GM19193 (cell line): Measurements from ENCODE around the gene HDAC1.

ENCODE experiments used
- POLR2A ChIP-seq: IDR thresholded peaks from 4 replicates; pipeline ENCODE4 v1.6.1; 2011; ENCODE audit not compliant: insufficient read depth, insufficient read length; ENCODE audit errors: extremely low read depth

Gene HDAC1

GRCh38 chr1:32349211-32349708, 57.4 kb downstream of the HDAC1 start:
- no peak for TF ChIP-seq POLR2A

GRCh38 chr1:32350785-32351398, 59.0 kb downstream of the HDAC1 start:
- peak; percentile 54 for TF ChIP-seq POLR2A

DNA sequence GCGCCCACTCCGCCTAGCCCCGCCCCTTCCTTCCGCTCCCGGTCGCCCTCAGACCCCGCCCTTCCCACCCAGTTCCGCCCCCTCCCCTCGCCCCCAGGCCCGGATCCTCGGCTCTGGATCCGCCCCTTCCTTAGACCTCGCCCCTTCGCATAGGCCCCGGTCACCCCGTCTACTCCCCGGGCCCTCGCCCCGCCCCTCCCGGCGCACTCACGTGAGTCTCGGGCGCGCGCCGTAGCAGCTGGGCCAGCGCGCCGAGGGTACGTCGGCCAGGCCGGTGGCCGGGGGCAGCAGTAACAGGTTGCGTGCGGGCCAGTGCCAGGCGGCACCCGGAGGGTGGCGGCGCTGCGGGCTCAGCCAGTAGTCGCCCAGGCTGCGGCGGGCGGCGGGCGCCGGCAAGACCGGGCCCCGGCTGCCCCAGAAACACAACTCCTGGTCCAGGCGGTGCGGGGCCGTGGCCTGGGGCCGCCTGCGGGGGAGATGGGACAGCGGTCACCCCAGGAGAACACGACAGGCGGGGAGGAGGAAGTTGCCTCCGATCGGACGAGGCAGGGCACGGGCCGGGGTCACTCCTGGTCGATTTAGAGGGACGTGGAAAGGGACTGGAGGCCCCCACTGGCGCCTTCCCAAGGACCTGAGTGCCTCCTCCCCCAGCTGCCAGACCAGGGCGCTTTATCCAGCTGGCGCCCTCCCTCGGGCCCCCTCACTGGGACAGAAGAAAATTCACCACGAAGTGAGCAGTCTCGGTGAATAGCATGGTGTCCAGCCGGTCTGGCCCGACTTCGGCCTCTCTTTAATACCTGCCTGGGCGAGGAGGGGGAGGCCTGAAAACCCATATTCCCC, 59.7 kb downstream of the HDAC1 start:
- peak; percentile 80 for TF ChIP-seq POLR2A

DNA sequence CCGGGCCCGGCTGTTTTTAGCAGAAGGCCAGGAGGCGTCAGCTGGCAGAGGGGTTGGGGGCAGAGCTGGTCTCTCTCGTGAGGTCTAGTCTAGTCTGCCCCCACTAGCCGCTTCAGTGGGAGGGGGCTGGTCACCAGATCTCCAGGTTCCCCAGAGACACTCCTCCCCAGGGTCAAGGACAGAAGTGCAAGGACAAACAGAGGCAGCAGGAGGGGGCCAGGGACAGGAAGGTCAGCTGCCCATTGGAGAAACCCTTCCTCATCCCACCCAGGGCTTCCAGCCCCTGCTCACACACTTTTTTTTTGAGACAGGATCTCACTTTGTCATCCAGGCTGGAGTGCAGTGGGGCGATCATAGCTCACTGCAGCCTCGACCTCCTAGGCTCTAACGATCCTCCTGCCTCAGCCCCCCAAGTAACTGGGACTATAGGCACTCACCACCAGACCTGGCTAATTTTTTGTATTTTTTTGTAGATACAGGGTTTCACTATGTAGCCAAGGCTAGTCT, 60.4 kb downstream of the HDAC1 start:
- no peak for TF ChIP-seq POLR2A

DNA sequence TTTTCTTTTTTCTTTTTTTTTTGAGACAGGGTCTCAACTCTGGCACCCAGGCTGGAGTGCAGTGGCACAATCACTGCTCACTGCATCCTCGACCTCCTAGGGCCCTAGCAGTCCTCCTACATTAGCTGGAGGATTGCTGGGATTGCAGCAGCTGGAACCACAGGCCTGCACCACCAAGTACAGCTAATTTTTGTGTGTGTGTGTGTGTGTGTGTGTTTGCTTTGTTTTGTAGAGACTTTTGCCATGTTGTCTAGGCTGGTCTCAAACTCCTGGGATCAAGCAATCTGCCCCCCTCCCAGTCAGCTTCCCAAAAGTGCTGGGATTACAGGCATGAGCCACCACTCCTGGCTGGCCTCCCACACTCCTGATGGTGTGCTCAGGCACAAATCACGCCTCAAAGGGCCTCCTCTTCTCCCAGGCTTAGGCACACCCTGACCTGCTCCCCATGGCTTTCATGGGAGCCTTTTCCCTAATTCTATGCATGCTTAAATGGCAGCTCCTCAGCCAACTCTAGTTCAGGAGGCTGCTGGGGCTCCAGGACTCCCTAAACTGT, 61.0 kb downstream of the HDAC1 start:
- TF ChIP-seq POLR2A: no peak

GRCh38 chr1:32353431-32353830, 61.5 kb downstream of the HDAC1 start:
- TF ChIP-seq POLR2A: no peak

DNA sequence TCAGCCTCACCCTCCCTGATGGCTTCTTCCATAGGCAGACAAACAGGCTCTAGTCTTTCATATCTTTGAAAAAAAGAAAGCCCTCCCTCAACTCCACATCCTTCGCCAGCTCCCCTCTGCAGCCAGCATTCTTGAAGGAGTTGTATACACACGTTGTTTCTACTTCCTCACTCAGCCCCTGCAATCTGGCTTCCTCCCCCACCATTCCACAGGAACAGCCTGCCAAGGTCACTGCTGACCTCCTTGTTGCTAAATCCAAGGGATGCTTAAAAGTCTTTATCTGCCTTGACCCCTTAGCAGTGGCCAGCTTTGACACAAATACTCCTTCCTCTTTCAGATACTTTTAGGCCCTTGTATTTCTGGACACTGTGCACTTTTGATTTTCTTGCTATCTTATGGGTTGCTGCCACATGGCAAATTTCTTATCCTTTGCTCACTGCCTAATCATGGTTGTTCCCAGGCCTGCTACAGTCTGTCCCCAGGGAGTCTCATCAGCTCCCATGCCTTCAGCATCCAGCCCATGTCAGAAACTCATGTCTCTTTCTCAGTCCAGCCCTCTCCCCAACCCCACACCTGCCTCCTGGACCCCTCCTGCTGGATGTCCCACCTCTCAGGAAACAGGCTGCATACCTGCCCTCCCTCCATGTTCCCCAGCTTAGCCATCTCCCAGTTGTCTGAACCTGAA, 62.1 kb downstream of the HDAC1 start:
- no peak for TF ChIP-seq POLR2A

DNA sequence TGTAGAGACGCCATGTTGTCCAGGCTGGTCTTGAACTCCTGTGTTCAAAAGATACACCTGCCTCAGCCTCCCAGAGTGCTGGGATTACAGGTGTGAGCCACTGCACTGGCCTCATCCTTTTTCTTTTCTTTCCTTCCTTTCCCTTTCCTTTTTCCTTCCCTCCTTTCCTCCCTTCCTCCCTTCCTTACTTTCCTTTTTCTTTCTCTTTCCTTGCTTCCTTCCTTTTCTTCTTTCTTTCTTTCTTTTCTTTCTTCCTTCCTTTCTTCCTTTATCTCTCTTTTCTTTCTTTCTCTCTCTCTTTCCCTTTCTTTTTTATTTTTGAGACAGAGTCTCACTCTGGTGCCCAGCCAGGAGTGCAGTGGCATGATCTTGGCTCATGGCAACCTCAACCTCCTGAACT, 64.6 kb downstream of the HDAC1 start:
- no peak for TF ChIP-seq POLR2A

- TF ChIP-seq POLR2A: no peak
Measured at GRCh38 chr1:32357614-32358013, 65.7 kb downstream of the HDAC1 start.

GRCh38 chr1:32358435-32358834, 66.6 kb downstream of the HDAC1 start:
- no peak for TF ChIP-seq POLR2A

- no peak for TF ChIP-seq POLR2A
Measured at GRCh38 chr1:32361308-32361673, 69.4 kb downstream of the HDAC1 start.

GRCh38 chr1:32361674-32362473, 70.0 kb downstream of the HDAC1 start:
- no peak for TF ChIP-seq POLR2A

GRCh38 chr1:32362474-32363313, 70.8 kb downstream of the HDAC1 start, which contains the start of the genes FAM229A and TSSK3:
Gene FAM229A (minus strand): TSS chr1:32362485. CDS start chr1:32362091, 394 bp downstream.
Gene TSSK3 (plus strand): TSS chr1:32362539. CDS start chr1:32362702, 163 bp downstream.
- TF ChIP-seq POLR2A: no peak
